VCaP (cell line): ENCODE measurements around the gene COL6A3.

Experiments
- H3K27ac ChIP-seq: fragments of 450-650 bp; 2 replicates; pipeline ENCODE4 v1.5.1; 2017
- CTCF ChIP-seq: fragments of 450-650 bp; conservative IDR thresholded peaks from 2 replicates; pipeline ENCODE4 v1.5.1; 2017; ENCODE audit warnings: mild to moderate bottlenecking, moderate library complexity

Gene COL6A3

DNA sequence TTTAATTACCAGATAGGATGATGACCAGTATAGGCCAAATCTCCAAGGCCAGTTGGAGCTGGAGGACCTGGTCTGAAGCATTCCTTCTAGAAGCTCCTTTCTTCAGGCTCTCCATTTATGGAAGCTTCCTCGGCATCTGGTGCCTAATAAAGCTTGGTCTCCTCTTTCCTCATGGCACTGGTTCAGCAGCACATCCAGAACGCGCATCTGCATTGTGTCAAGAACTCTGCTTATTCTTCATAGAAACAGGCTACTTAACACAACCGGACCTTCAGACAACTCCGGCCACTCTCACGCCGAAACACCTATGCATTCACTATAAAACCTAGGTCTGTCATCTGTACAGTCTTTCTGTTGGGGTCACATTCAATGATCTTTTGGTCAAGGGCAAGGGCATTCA is 99.8 kb downstream of the COL6A3 start:
- no peak overlapping the region for H3K27ac ChIP-seq

DNA sequence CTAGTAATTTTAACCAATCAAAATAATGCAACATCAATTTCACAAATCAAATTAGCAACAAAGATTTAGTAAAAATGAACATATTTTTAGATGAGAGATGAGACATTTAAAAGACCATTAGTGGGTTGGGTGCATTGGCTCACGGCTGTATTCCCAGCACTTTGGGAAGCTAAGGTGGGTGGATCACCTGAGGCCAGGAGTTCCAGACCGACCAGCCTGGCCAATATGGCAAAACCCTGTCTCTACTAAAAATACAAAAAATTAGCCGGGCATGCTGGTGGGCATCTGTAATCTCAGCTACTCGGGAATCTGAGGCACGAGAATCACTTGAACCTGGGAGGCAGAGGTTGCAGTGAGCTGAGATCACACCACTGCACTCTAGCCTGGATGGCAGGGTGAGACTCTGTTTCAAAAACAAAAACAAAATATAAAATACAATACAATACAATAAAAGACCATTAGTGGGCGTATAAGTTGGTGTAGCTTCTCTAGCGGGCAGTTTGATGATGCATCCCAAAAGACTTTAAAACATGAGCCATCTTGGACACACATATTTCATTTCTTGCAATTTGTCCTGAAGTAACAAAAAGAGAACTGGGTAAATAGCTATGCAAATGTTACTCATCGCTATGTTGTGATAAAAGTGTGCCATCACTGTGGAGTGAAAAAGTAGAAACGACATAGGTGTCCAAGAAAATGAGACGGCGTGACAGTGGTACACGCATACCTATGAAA is 101.8 kb downstream of the COL6A3 start:
- H3K27ac ChIP-seq: no peak overlapping the region
- TF ChIP-seq CTCF: no peak

More for the DNA sequence above, 99.8 kb downstream of the COL6A3 start:
- TF ChIP-seq CTCF: no peak

- H3K27ac ChIP-seq: no peak overlapping the region
- TF ChIP-seq CTCF: no peak
Measured at GRCh38 chr2:237310515-237311114, 103.3 kb downstream of the COL6A3 start.

DNA sequence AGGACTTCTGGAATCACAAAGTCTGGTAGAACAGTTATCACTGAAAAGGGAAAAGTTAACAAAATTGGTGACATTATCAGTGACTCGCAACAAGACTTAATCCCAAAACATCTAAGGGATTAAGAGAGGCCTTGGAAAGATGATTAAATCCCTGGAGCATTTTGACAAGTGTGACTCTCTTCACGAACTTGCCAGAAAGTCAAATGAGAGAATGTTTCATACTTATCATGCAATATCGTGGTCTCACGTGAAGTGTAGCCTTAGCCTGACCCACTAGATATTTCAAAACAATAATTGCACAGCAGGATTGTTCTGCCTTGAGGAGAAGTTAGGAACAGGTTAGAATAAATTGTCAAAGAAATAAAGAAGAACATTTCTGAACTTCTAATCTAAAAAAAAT is 104.5 kb downstream of the COL6A3 start:
- no peak for TF ChIP-seq CTCF
- no peak overlapping the region for H3K27ac ChIP-seq

DNA sequence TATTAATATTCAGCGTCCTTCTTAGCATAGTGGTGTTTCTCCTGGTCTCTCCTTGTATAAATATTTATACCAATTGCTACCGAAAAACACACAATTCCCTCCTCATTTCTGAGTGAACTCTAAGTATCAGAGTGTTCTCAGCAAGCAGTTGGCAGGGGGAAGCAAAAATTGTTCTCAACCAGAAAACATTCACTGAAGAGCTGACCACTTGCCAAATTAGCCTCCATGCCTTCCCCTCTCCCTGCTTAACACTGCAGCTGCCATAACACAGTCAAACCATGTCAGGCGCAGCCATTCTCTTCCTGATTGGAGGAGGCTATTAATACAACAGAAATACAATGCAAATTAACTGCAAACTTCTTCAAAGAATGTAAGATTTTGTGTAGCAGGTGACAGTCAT is 105.0 kb downstream of the COL6A3 start:
- no peak overlapping the region for H3K27ac ChIP-seq
- no peak for TF ChIP-seq CTCF

GRCh38 chr2:237307474-237307873 is 106.5 kb downstream of the COL6A3 start:
- H3K27ac ChIP-seq: no peak overlapping the region
- TF ChIP-seq CTCF: no peak

DNA sequence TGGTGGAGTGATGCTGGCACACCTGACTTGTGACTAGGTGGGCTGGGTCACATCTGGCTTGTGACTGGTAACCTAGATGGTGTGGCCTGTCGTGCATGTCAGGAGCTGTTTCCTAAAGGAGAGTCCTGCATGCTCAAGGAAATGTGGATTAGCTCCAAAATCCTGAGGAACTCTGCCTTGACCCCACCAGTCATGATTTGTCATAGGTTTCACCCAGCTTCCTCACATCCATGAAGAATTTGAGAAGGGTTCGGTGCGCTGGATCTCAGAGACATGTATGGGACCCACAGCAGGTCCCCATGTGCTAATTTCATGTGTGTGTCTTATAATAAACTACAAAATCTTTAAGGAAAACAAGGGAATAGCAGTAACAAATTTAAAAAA is 107.2 kb downstream of the COL6A3 start:
- TF ChIP-seq CTCF: no peak
- no peak overlapping the region for H3K27ac ChIP-seq
